ENCODE data around the gene PDZD8. TPM values are rescaled to one million over a fixed set of nuclear protein-coding genes. Genes with fewer than 3 reads are reported as not detected.
"Not testable (repeated sequence)": the region's sequence is repeated elsewhere in the genome, so short reads cannot be mapped to it uniquely, and the experiment has no call there.

Gene PDZD8
- total and polyA plus RNA-seq, 8 donors = 3.5 to 60.5 (median 15.4) TPM

DNA sequence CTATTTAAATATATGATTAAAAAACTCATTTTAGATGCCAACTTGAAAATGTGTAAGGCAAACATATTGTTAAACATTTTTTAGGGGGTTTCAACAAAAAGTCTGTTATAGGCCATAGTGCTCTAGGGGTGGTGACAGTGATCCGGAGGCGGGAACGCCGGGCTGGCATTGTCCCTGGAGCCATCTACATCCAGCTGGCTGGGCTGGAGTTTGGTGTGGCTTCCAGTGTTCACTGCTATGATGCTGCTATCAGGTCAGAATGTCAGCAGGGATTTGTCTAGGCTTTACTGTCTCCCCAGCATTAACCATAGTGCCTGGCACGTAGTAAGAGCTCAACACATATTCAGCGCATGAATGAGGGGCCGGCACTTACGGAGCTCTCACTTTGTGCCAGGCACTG, 136.2 kb downstream of the PDZD8 start:
- no peak overlapping the region for H3K4me3 ChIP-seq
- no peaks in the 10 kb centered on the region for H3K36me3 ChIP-seq
- TF ChIP-seq POLR2A (IDR thresholded peaks at IDR 0.05) (no peak), EP300 (IDR thresholded peaks at IDR 0.05) (no peak), POLR2AphosphoS5 (IDR thresholded peaks at IDR 0.05) (no peak)
- TF ChIP-seq, protein P1, sequence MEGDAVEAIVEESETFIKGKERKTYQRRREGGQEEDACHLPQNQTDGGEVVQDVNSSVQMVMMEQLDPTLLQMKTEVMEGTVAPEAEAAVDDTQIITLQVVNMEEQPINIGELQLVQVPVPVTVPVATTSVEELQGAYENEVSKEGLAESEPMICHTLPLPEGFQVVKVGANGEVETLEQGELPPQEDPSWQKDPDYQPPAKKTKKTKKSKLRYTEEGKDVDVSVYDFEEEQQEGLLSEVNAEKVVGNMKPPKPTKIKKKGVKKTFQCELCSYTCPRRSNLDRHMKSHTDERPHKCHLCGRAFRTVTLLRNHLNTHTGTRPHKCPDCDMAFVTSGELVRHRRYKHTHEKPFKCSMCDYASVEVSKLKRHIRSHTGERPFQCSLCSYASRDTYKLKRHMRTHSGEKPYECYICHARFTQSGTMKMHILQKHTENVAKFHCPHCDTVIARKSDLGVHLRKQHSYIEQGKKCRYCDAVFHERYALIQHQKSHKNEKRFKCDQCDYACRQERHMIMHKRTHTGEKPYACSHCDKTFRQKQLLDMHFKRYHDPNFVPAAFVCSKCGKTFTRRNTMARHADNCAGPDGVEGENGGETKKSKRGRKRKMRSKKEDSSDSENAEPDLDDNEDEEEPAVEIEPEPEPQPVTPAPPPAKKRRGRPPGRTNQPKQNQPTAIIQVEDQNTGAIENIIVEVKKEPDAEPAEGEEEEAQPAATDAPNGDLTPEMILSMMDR (IDR thresholded peaks at IDR 0.05) = no peak
- WGBS, 5 donors = 73 to 89% (median 78%) methylated on average over 8 of the region's 8 CpGs
- no peak overlapping the region for H3K27ac ChIP-seq
- H3K4me1 ChIP-seq = peaks cover 10 to 16% (median 15%) of the 10 kb centered on the region in 4 donors
- no peak for DNase-seq
- peaks cover 17 to 69% (median 36%) of the 10 kb centered on the region in 3 donors for H3K27me3 ChIP-seq
- H3K9me3 ChIP-seq = no peaks in the 10 kb centered on the region
- intact Hi-C loops (cut with DNase I; ENCODE audit: low total_unique reads) = no loop called here

DNA sequence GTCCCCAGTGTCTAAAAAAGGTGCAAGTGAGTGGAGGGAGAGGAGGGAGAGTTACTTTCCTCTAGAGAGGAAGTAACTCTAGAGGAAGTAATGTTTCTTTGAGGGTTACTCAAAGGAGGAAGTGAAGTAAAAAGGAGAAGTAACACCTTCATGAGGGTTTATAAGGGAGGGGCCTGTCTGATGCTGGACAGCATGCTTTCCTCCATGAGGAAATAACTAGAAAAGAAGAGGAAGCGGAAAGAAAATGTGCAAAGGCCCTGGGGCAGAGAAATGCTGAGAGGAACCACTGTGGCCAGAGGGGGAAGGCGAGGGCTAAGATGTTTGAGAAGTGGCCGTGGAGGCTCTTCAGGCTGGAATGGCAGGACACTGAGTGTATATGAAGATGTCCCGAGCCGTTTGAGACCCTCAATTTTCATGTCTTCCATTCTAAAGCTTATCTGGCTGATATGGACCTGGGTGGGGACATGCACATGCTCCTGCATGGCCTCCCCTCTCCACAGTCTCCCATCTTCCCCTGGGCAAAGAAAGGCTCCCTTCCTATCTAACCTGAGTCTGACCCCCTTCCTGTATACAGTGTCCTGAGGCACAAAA, 137.7 kb downstream of the PDZD8 start:
- H3K36me3 ChIP-seq = no peaks in the 10 kb centered on the region
- no peak overlapping the region for H3K4me3 ChIP-seq
- WGBS, 5 donors = 77 to 86% (median 82%) methylated on average over 5 of the region's 5 CpGs
- peaks cover 17 to 55% (median 35%) of the 10 kb centered on the region in 3 donors for H3K27me3 ChIP-seq
- no peaks in the 10 kb centered on the region for H3K9me3 ChIP-seq
- peaks cover 10 to 16% (median 15%) of the 10 kb centered on the region in 4 donors for H3K4me1 ChIP-seq
- DNase-seq = no peak
- no peak for TF ChIP-seq EP300 (IDR thresholded peaks at IDR 0.05)
- TF ChIP-seq, protein P1 (IDR thresholded peaks at IDR 0.05) = no peak
- no peak for TF ChIP-seq POLR2AphosphoS5 (IDR thresholded peaks at IDR 0.05)
- TF ChIP-seq POLR2A (IDR thresholded peaks at IDR 0.05) = no peak
- no peak overlapping the region for H3K27ac ChIP-seq
- intact Hi-C loops (cut with DNase I; ENCODE audit: low total_unique reads) = no loop called here

DNA sequence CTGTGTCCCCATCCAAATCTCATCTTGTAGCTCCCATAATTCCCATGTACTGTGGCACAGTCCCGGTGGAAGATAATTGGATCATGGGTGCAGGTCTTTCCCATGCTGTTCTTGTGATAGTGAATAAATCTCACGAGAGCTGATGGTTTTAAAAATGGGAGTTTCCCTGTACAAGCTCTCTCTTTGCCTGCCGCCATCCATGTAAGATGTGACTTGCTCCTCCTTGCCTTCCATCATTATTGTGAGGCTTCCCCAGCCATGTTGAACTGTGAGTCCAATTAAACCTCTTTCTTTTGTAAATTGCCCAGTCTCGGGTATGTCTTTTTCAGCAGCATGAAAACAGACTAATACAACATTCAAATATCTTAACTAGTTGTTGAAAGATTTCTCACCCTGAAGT, 145.1 kb downstream of the PDZD8 start:
- H3K9me3 ChIP-seq; H3K4me3 ChIP-seq; intact Hi-C loops (cut with DNase I; ENCODE audit: low total_unique reads); H3K4me1 ChIP-seq; H3K36me3 ChIP-seq; DNase-seq; H3K27ac ChIP-seq: not testable (repeated sequence)
- H3K27me3 ChIP-seq = peaks cover 0 to 58% (median 8%) of the 10 kb centered on the region in 3 donors
- 87 to 93% (median 92%) methylated on average over 4 of the region's 4 CpGs for WGBS, 5 donors

DNA sequence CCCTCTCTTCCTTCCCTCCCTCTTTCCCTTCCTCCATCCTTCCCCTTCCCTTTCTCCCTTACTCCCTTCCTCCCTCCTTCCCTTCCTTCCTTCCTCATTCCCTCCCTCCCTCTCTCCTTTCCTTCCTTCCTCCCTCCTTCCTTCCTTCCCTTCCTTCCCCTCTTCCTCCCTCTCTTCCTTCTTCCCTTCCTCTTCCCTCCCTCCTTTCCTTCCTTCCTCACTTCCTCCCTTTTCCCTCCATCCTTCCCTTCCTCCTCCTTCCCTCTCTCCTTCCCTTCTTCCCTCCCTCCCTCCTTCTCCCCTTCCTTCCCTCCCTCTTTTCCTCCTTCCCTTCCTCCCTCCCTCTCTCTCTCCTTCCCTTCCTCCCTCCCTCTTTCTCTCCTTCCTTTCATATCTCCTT, 147.0 kb downstream of the PDZD8 start:
- Histone ChIP-seq H3K9me3 (no peaks in the 10 kb centered on the region), H3K36me3 (no peaks in the 10 kb centered on the region), H3K27ac (no peak overlapping the region), H3K4me3 (no peak overlapping the region), H3K4me1 (no peaks in the 10 kb centered on the region), H3K27me3 (peaks cover 0 to 59% (median 7%) of the 10 kb centered on the region in 3 donors)
- intact Hi-C loops (cut with DNase I; ENCODE audit: low total_unique reads) = no loop called here
- no peak for DNase-seq
- TF ChIP-seq POLR2A (IDR thresholded peaks at IDR 0.05) (no peak), EP300 (IDR thresholded peaks at IDR 0.05) (no peak), POLR2AphosphoS5 (IDR thresholded peaks at IDR 0.05) (no peak)
- TF ChIP-seq, protein P1 (IDR thresholded peaks at IDR 0.05) = no peak

Other genes with a start within 250 kb of the PDZD8 start
- not detected for gene VAX1, start 237.2 kb downstream of the PDZD8 start, total RNA-seq
- not detected for gene VAX1, start 237.2 kb downstream of the PDZD8 start, polyA plus RNA-seq
- gene KCNK18, start 178.0 kb downstream of the PDZD8 start, total RNA-seq = not detected
- gene KCNK18, start 178.0 kb downstream of the PDZD8 start, polyA plus RNA-seq = not detected
- gene SLC18A2, start 134.3 kb downstream of the PDZD8 start, total RNA-seq = 10 to 100 TPM in 1 of 5 donors, 1 to 10 TPM in 3, not detected in 1; 2.3 to 49.6 (median 6.8) TPM
- gene SLC18A2, start 134.3 kb downstream of the PDZD8 start, polyA plus RNA-seq = 1 to 10 TPM in 2 of 3 donors, under 1 TPM in 1; 0.43 to 1.2 (median 1.1) TPM
- not detected for gene EMX2, start 167.3 kb upstream of the PDZD8 start, total RNA-seq
- under 1 TPM in 1 of 3 donors, not detected in 2; 0.18 TPM for gene EMX2, start 167.3 kb upstream of the PDZD8 start, polyA plus RNA-seq